Astrocyte (in vitro differentiated cells and primary cell): ENCODE results near the gene SLC5A3. TPM values are rescaled to one million over a fixed set of nuclear protein-coding genes. Genes with fewer than 3 reads are reported as not detected.
A peak's percentile ranks its signal among the peaks of the same experiment; 100 is the strongest.

ENCODE experiments used
- DNase-seq: peaks from one replicate; pipeline ENCODE4 v3.0.0-alpha.2; 2010; ENCODE audit warnings: low read depth
- FAIRE-seq: peaks from 2 replicates; lab custom pipeline; 2011; peaks lifted over from hg19 to GRCh38; lab: Jason Lieb, UNC
- H2AFZ ChIP-seq: 2 replicates; pipeline ENCODE4 v1.6.0; 2012; ENCODE audit warnings: low read depth, low read length, inconsistent platforms
- H3K27ac ChIP-seq: 2 replicates; pipeline ENCODE4 v1.5.1; 2011; ENCODE audit warnings: low read depth, low read length, inconsistent platforms
- H3K27me3 ChIP-seq: 2 replicates; pipeline ENCODE4 v1.6.0; 2011; ENCODE audit warnings: low read length, inconsistent platforms; ENCODE audit not compliant: insufficient read depth
- H3K36me3 ChIP-seq: 2 replicates; pipeline ENCODE4 v1.5.1; 2011; ENCODE audit warnings: low read length, inconsistent platforms; ENCODE audit not compliant: insufficient read depth
- H3K4me1 ChIP-seq: 2 replicates; pipeline ENCODE4 v1.5.1; 2011; ENCODE audit warnings: low read length, inconsistent platforms; ENCODE audit not compliant: insufficient read depth
- H3K4me2 ChIP-seq: 2 replicates; pipeline ENCODE4 v1.6.0; 2012; ENCODE audit warnings: low read length, inconsistent platforms
- H3K4me3 ChIP-seq: 2 replicates; pipeline ENCODE4 v1.5.1; 2011; ENCODE audit warnings: low read depth, mild to moderate bottlenecking, low read length, inconsistent platforms; ENCODE audit not compliant: insufficient read depth
- H3K79me2 ChIP-seq: 2 replicates; pipeline ENCODE4 v1.6.0; 2012; ENCODE audit warnings: mild to moderate bottlenecking, low read length, inconsistent platforms; ENCODE audit not compliant: insufficient read depth
- H3K9ac ChIP-seq: 2 replicates; pipeline ENCODE4 v1.6.0; 2012; ENCODE audit warnings: mild to moderate bottlenecking, low read length, inconsistent platforms
- H3K9me3 ChIP-seq: 2 replicates; pipeline ENCODE4 v1.5.1; 2012; ENCODE audit warnings: low read depth, mild to moderate bottlenecking, low read length, inconsistent platforms; ENCODE audit not compliant: insufficient read depth
- H4K20me1 ChIP-seq: 2 replicates; pipeline ENCODE4 v1.6.0; 2012; ENCODE audit warnings: low read length, inconsistent platforms; ENCODE audit not compliant: insufficient read depth
- H3K27ac Mint-ChIP-seq: one replicate; pipeline ENCODE4 v1.8.0; 2021; ENCODE audit warnings: mild to moderate bottlenecking, mixed read lengths; ENCODE audit not compliant: unreplicated experiment
- H3K27me3 Mint-ChIP-seq: one replicate; pipeline ENCODE4 v1.8.0; 2021; ENCODE audit warnings: low read depth, mixed read lengths; ENCODE audit not compliant: unreplicated experiment
- H3K36me3 Mint-ChIP-seq: one replicate; pipeline ENCODE4 v1.8.0; 2021; ENCODE audit warnings: low read depth, mixed read lengths; ENCODE audit not compliant: unreplicated experiment
- H3K4me1 Mint-ChIP-seq: one replicate; pipeline ENCODE4 v1.8.0; 2021; ENCODE audit warnings: low read depth, mixed read lengths; ENCODE audit not compliant: unreplicated experiment
- H3K4me3 Mint-ChIP-seq: one replicate; pipeline ENCODE4 v1.8.0; 2021; ENCODE audit warnings: mild to moderate bottlenecking, moderate library complexity, mixed read lengths; ENCODE audit not compliant: unreplicated experiment
- H3K9me3 Mint-ChIP-seq: one replicate; pipeline ENCODE4 v1.8.0; 2021; ENCODE audit warnings: mild to moderate bottlenecking, mixed read lengths; ENCODE audit not compliant: unreplicated experiment
- EZH2 ChIP-seq: IDR thresholded peaks from 2 replicates; pipeline ENCODE4 v1.6.1; 2012; ENCODE audit warnings: mild to moderate bottlenecking, low read length, inconsistent platforms; ENCODE audit not compliant: insufficient read depth
- total RNA-seq: library from RNA; stranded (reverse); gene quantifications from 2 replicates; pipeline ENCODE4 v1.2.1, GENCODE V29; 2021
- TF ChIP-seq, protein P1 (sequence below): IDR thresholded peaks from 2 replicates; pipeline ENCODE4 v1.5.1; 2011; ENCODE audit warnings: low read depth, mild to moderate bottlenecking, inconsistent platforms, low read length, moderate library complexity; ENCODE audit not compliant: insufficient read depth

SLC5A3 gene
- total RNA-seq, 1 donor from 2014 or later, result 22.1 TPM

DNA sequence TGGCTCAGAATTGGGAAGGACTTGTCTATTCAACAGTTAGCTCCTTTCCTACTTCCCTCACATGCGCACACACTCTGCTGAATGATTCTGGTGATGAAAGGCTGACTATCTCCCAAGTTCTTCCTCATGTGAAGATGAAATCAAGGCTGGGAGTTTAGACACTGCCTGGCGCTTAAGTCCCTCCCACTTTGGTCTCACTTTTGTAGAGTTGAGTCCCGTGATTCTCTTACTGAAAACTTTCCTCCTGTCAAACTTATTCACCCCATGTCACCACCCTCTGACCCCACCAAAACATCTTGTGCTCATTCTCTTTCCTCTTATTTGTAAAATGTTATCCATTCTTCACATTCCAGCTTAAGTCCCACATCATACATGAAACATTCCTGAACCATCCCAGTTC lies 8.4 kb upstream of the SLC5A3 start:
- H3K4me3 Mint-ChIP-seq, result no peak overlapping the region
- peaks cover 2% of the 10 kb centered on the region for H3K27me3 ChIP-seq
- H3K9me3 ChIP-seq, result no peaks in the 10 kb centered on the region
- H3K79me2 ChIP-seq, result no peaks in the 10 kb centered on the region
- H3K27me3 Mint-ChIP-seq, result no peaks in the 10 kb centered on the region
- no peak for DNase-seq
- H3K4me3 ChIP-seq, result no peak overlapping the region
- H3K27ac Mint-ChIP-seq, result no peak overlapping the region
- H3K4me1 ChIP-seq, result no peaks in the 10 kb centered on the region
- H3K9ac ChIP-seq, result no peak overlapping the region
- H3K4me1 Mint-ChIP-seq, result peaks cover 2% of the 10 kb centered on the region
- H3K4me2 ChIP-seq, result no peak overlapping the region
- FAIRE-seq, result no peak
- H3K36me3 ChIP-seq, result no peaks in the 10 kb centered on the region
- no peaks in the 10 kb centered on the region for H4K20me1 ChIP-seq
- no peaks in the 10 kb centered on the region for H3K36me3 Mint-ChIP-seq
- H3K27ac ChIP-seq, result no peak overlapping the region
- TF ChIP-seq, protein P1, sequence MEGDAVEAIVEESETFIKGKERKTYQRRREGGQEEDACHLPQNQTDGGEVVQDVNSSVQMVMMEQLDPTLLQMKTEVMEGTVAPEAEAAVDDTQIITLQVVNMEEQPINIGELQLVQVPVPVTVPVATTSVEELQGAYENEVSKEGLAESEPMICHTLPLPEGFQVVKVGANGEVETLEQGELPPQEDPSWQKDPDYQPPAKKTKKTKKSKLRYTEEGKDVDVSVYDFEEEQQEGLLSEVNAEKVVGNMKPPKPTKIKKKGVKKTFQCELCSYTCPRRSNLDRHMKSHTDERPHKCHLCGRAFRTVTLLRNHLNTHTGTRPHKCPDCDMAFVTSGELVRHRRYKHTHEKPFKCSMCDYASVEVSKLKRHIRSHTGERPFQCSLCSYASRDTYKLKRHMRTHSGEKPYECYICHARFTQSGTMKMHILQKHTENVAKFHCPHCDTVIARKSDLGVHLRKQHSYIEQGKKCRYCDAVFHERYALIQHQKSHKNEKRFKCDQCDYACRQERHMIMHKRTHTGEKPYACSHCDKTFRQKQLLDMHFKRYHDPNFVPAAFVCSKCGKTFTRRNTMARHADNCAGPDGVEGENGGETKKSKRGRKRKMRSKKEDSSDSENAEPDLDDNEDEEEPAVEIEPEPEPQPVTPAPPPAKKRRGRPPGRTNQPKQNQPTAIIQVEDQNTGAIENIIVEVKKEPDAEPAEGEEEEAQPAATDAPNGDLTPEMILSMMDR, result no peak
- no peak for TF ChIP-seq EZH2
- H2AFZ ChIP-seq, result no peak overlapping the region
- peaks cover 3% of the 10 kb centered on the region for H3K9me3 Mint-ChIP-seq

DNA sequence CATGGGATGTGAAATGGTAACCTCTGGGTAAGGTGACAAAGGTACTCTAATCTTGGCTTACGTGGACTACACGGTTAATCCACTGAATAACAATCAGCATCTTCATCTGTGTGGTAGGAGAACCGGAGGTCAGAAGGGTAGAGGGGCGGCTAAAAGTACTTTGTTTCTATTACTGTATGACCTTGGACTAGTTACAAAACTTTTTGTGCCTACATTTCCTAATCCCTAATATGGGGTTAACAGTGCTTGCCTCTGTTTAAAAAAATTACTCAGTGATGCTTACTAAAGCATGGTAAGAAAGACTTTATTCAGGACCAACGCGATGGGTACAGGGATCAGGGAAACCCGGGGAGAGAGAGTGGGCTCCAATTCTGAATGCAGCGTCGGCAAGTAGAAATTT lies 1.7 kb upstream of the SLC5A3 start:
- no peak overlapping the region for H3K4me3 ChIP-seq
- peak overlapping the region; percentile 1 for H3K27ac Mint-ChIP-seq
- no peaks in the 10 kb centered on the region for H3K27me3 Mint-ChIP-seq
- H3K9me3 ChIP-seq, result no peaks in the 10 kb centered on the region
- H2AFZ ChIP-seq, result no peak overlapping the region
- H4K20me1 ChIP-seq, result peaks cover 23% of the 10 kb centered on the region
- peaks cover 27% of the 10 kb centered on the region for H3K79me2 ChIP-seq
- peaks cover 18% of the 10 kb centered on the region for H3K4me1 Mint-ChIP-seq
- no peaks in the 10 kb centered on the region for H3K36me3 ChIP-seq
- DNase-seq (no peak), FAIRE-seq (no peak)
- H3K4me1 ChIP-seq, result peaks cover 15% of the 10 kb centered on the region
- H3K4me2 ChIP-seq, result no peak overlapping the region
- H3K9ac ChIP-seq, result no peak overlapping the region
- no peaks in the 10 kb centered on the region for H3K27me3 ChIP-seq
- H3K4me3 Mint-ChIP-seq, result peak overlapping the region; percentile 31
- TF ChIP-seq EZH2, result no peak
- TF ChIP-seq, protein P1, result no peak
- no peak overlapping the region for H3K27ac ChIP-seq
- H3K9me3 Mint-ChIP-seq, result peaks cover 1% of the 10 kb centered on the region
- no peaks in the 10 kb centered on the region for H3K36me3 Mint-ChIP-seq

DNA sequence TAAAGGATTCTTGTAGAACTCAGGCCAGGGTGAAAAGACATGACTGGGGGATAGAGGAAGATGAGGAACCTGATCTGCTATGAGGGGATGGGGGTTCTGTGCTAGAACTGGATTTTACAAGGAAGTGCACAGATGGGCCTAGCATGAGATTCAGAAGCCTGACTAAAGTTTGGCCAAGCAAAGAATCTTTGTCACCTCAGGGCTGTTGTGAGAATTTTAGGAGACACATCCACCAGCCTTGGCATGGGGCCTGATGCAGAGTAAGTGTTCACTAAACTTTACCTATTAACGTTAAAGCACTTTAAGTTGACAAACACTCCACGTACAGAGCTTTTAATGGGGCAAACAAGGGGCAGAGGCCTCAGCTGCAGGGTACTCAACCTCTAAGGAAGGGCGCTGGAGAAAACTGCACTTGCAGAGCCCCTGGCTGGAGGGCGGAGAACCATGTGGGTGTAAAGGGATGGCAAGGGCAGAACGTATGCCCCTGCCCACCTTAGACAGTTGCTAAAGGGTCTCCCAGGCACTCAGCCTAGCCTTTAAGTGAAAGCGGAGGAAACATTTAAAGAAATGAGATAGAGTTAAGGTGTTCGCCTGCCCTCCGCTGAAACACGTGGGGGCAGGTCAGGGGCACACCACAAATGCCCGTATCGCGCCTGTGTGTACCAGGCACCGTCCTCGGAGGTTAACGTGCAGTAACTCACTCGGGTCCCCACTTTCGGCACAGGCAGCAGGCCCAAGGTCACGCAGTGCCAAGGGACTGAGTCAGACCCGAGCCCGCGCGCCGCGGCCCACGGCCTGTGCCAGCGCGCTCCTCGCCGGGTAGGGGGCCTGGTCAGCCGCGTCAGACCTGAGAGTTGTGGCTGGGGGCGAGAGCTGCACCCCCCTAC lies 990 bp upstream of the SLC5A3 start:
- peak overlapping the region; percentile 81 for H3K4me3 Mint-ChIP-seq
- Histone ChIP-seq H2AFZ (peak overlapping the region; percentile 87), H3K27me3 (no peaks in the 10 kb centered on the region), H3K4me2 (peak overlapping the region; percentile 86), H3K27ac (peak overlapping the region; percentile 34), H3K9ac (peak overlapping the region; percentile 68), H3K4me3 (peak overlapping the region; percentile 61), H3K4me1 (peaks cover 15% of the 10 kb centered on the region), H4K20me1 (peaks cover 29% of the 10 kb centered on the region), H3K79me2 (peaks cover 33% of the 10 kb centered on the region), H3K36me3 (no peaks in the 10 kb centered on the region), H3K9me3 (no peaks in the 10 kb centered on the region)
- H3K36me3 Mint-ChIP-seq, result no peaks in the 10 kb centered on the region
- no peaks in the 10 kb centered on the region for H3K27me3 Mint-ChIP-seq
- peaks cover 22% of the 10 kb centered on the region for H3K4me1 Mint-ChIP-seq
- H3K27ac Mint-ChIP-seq, result peak overlapping the region; percentile 28
- DNase-seq (no peak), FAIRE-seq (no peak)
- TF ChIP-seq, protein P1, result no peak
- no peak for TF ChIP-seq EZH2
- peaks cover 1% of the 10 kb centered on the region for H3K9me3 Mint-ChIP-seq
